ENCODE measurements around the gene SLC25A29.
"Not testable (repeated sequence)": the region's sequence is repeated elsewhere in the genome, so short reads cannot be mapped to it uniquely, and the experiment has no call there.

Gene SLC25A29

DNA sequence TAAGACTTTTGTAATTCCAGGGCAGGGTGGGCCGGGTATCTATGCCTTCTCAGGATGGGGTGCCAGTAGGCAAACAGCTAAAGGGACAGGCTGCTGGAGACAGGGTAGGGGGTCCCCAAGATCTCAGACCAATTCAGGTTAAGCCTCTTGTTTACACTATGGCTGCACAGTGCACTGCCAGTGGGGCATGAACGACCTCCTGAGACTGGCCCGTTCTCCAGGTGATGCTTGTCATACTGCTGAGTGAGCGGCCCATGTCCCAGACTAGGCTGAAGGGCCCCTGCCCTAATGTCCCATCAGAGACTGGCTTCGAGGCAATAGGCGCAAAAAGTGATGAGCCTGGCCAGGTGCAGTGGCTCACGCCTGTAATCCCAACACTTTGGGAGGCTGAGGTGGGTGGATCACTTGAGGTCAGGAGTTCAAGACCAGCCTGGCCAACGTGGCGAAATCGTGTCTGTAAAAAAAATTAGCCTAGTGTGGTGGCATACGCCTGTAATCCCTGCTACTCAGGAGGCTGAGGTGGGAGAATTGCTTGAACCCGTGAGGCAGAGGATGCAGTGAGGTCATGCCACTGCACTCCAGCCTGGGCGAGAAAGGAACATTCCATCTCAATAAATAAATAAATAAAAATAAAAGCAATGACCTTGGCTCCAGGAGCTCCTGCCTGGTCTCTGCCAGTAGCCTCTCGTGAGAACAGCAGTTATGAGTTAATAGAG is 12.6 kb downstream of the SLC25A29 start:
- no peak for DNase-seq (ENCODE audit: low spot score)

DNA sequence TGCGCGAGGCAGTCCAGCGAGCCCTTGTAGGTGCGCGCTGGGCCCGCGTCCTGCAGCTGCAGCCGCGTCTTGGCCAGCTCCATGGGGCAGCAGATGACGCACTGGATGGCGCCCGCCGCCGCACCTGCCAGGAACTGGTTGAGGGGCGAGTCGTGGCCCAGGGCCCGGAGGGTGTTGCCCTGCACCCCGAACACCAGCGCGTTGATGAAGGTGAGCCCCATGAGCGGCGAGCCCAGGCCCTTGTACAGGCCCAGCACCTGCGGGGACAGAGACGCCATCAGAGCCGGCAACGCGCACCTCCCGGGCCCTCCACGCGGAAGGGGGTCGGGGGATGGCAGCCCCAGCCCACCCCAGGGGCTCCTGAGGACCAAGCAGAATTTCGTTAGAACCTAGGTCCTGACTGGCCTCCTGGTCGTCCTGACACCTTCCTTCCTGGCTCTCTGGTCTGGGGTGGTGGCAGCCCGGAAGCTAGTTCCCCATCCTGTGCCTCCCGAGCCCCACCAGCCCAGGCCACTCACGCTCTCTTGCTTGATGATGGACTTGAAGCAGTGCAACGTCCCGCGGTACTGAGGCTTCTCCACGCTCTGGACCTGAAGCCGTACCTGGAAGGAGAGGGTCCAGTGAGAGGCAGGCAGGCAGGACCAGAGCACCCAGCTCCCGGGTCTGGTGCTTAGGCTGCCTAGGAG is 13.3 kb downstream of the SLC25A29 start:
- no peak for DNase-seq (ENCODE audit: low spot score)

DNA sequence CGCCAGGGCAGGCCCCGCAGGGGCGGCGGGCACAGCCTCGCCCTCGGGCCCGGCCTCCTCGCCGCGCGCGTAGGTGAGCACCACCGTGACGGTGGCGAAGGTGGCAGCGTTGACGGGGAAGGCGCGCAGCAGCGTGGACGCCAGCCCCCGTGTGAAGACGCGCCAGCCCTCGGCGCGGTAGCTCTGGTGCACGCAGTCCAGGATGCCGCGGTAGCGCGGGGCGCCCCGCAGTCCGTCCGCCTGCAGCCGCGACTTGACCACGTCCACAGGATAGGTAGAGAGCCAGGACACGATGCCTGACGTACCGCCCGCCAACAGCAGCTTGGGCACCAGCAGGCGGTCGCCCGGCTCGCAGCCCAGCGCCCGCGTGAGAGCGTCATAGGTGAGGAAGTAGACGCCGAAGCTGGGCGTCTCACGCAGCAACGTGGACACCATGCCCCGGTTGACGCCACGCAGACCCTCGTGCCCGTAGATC is 13.9 kb downstream of the SLC25A29 start:
- no peak for DNase-seq (ENCODE audit: low spot score)

DNA sequence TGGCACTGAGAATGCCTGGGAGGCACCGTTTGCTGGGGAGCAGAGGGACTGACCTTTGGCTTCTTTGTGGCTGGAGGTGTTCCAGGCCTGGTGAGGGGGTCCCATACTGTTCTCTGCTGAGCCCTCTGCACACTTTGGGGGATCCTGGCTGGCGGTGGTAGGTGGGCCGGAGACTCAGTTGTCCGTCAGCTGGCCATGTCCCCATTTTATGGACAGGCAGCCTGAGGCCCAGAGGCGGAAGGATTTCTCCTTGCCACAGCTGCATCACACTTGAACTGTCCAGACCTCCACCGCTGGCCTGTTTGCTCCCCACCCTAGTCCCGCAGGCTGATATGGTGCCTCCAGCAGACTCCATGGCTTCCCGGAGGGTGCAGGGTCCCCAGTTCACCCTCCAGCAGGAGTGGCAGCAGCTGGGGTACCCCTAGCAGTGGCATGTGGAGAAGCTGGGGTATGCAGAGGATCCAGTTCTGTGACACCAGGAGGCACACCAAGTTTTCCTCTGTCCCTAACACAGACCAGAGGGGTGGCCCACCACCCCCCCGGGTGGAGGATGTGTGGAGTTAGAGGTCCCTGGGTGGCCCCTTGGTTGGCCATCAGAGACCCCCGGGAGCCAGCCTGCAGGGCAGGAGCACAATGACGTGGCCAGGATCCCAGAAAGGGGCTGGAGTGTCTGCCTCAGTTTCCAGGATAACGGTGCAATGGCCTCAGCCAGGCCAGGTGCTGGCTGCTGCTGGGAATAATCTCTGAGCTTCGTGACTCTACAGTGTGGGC is 14.8 kb downstream of the SLC25A29 start:
- DNase-seq (ENCODE audit: low spot score): no peak

DNA sequence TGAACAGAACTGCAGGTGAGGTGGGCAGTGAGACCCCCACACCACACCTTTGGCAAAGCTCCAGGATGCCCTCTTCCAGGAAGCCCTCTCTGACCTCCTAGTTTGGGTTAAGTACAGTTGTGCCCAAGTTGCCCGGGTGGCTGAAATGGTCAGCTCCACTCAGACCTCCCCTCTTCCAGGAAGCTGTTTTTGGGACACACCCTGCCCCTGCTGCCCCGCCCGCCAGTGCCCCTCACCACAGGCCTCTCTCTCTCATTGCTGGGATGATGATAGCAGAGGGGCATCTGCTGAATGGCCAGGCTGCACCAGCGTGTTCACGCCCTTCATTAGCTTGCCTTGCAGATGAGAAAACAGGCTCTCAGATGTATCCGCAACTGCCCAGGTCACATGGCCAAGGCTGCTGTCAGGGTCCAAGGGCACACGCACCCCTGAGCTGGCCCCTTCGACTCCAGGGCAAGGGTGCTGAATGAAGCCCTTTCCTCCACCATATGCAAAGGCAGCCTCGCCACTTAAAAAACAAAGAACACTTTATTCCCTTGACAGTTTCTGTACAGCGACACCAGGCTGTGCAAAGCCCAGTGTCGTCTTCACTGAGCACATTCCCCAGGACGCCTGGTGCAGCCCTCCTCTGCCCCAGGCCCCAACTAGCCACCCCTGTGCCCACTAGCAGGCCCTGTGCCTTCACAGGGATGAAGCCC is 15.5 kb downstream of the SLC25A29 start:
- no peak for DNase-seq (ENCODE audit: low spot score)

DNA sequence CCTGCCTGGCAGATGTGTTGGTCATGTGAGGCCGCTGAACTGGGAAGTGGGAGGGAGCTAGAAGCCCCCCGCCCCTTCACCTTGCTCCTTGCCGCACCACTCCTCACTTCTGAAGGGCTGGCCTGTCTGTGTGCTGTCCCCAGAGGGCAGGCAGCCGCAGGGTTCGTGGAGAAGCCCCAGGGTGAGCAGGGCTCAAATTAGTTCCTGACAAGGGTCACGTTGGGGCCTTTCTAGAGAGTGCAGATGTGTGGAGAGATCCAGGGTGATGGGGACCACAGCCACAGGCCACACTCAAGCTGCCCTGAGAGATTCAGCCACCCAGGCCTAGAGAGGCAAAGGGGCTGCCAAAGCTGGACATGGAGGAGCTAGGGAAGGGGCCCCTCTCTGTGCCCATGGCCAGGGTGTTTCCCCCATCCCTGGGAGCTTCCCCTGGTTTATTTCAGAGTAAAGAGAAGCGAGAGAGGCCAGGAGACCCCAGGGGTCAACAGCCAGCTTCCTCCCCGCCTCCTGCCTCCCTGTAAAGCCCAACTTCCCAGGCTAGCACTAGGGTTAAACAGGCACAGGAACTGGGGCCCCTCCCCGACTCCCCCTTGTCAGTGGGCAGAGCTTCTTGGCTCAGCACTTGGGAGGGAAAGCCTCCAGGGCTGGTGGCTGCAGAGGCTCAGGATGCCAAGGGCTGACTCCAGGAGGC is 16.2 kb downstream of the SLC25A29 start:
- no peak for DNase-seq (ENCODE audit: low spot score)

DNA sequence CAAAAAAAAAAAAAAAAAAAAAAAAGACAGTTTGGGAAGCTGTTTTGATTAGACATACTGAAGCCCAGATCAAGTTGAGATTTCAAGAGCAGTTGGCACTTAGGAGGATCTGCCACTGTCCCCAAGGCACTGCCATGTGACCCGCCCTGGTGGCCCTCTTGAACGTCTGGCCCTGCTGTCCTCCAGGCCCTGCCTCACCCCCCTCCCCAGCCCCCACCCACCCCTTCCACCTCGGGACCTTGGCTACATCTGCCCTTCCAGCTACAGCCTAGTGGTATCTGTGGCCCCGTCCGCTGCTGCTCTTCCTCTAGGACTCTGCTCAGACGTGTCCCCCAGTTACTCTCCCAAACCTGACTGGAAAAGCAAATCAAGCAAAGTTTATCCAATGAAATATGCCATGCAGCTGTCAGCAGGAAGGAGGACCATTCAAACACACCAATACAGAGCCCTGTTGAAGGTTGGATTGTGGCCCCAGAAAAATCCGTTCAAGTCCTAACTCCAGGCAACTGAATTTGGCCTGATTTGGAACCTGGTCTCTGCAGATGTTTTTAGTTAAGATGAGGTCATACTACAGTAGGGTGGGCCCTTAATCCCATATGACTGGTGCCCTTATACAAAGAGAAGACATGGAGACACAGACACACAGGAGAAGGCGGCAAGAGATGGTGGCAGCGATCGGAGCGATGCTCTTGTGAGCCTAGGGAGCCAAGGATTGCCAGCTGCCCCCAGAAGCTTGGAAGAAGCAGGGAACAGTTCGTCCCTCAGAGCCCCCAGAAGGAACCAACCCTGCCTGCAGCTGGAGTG is 17.7 kb downstream of the SLC25A29 start:
- no peak for DNase-seq (ENCODE audit: low spot score)

DNA sequence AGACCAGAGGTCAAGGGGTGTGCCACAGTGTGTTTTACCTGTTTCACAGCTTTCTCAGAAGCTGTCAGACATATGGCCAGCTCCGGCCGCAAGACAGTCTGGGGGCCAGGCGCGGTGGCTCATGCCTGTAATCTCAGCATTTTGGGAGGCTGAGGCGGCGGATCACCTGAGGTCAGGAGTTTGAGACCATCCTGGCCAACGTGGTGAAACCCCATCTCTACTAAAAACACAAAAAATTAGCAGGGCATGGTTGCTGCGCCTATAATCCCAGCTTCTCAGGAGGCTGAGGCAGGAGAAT is 18.3 kb downstream of the SLC25A29 start:
- DNase-seq (ENCODE audit: low spot score): not testable (repeated sequence)

DNA sequence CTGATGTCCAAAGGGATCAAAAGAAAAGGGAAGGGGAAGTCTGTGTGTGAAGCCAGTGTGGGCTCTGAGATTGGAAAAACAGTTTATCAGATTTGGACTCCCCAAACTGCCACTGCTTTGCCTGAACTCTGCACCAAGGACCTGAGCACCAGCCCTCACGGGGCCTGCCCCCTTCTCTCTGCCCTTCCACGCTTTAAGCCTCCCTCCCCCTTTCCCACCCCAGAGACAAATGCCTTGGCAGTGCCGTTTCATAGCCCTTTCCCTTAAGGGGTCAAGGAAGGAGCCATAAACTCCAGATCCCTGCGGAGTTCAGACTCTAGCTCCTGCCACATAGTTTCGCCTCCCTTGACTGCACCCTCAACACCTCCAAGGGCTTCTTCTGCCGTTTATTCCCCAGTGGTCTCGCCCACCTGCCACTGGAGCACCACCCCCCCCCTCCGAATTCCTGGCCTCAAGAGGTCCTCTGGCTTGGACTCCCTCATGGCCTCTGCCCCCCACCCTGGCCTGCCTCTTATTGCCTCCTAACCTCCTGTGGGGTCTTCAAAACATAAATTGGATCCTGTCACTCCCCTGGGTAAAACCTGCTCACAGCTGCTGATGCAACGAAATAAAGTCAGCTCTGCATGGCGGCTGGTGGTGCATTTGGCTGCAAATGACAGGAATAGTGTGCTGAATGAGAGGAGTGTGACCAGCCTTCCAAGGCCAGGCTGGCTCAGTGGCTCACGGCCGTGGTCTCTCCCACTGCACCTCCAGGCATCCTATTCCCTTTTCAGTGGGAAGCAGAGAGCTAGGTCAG is 18.8 kb downstream of the SLC25A29 start:
- DNase-seq (ENCODE audit: low spot score): no peak

DNA sequence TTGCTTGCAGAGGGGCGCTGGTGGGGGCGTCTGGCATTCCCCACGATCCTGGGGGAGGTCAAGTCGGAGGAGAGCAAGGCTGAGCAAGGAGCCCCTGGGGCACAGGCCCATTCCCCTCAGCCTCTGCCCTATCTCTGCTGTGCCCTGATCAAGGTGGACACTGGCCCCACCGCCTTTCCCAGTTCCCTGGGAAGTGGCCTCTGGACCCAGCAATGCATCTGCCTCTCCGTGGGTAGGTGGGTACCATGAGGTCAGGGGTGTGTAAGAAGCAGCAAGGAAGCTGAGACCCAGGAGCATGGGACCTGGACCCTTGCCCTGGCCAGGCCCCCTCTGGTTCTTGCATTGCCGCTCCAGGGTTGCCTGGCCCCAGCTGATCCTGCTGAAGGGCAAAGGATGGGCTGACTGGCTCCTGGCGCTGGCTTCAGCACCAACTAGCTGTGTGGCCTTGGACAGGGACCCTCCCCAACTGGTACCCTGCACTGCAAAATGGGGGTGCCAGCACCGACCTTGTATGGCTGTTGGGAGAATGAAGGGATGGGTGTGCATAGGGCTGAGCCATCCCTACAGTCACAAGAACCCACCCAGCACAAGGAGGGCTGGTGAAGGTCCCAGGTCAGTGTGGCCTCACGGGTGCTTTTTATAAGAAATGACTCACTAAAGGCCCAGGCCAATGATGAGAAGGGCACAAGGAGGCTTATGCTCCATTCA is 19.6 kb downstream of the SLC25A29 start:
- no peak for DNase-seq (ENCODE audit: low spot score)

DNA sequence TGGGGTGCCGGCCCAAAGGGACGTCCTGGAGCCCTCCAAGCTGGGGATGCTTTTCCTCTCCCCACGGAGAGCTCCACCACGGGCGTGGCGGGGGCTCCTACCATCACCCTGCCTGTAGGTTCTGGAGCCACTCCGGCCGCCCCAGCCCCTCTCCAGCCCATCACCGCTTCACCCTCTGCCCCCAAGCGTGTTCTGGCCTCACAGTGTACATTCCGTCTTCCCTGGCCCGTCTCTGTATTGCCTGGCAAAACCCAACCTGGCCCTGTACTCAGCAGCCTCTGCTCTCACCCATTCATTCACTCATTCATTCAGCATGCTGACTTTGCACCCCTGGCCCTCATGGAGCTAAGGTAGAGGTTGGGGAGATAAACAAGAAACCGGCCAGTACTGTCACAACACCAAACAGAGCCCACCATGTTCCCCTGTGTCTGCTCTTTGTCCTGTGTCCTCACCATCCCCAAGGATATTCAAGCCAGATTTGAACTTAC is 20.3 kb downstream of the SLC25A29 start:
- DNase-seq (ENCODE audit: low spot score): no peak

DNA sequence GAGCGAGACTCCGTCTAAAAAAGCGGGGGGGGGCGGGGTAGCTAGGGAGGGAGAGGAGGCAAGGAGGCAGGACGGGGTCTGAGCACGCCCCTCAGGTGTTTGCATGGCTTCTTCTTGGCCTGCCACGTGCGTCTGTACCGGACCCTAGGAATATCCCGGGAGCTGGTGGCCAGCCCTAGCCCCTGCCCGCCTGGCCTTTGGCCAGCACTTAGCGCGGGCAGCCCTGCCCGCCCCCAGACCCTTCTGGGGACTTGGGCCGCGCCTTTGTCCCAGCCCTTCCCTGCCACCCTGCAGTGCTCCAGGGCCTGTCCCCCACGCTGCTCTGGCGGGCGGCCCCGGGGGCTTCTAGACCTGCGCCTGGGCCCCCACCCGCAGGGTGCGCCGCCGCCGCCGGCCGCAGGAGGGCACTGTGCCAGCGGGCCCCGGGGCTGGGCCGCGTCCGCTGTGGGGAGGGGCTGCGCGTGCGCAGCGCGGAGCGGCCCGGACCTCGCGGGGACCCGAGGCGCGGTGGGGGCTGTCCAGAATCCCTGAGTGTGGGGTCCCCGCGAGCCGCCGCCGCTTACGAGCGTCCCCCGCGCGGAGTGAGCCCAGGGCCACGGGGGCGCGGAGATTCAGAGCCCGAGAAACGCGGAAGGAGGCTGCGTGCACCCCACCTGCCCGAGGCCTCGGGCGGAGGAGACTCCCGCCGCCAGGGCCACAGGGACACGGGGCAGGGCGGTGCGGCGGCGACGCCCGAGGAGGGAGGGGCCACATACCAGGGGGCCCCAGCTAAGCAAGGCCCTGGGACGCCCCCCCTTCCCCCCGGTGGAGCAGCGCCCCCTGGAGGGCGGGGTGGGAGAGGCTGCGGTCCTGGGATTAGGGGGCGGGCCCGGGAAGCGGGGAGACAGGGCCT is 21.0 kb downstream of the SLC25A29 start:
- peak; percentile 64 for DNase-seq (ENCODE audit: low spot score)

DNA sequence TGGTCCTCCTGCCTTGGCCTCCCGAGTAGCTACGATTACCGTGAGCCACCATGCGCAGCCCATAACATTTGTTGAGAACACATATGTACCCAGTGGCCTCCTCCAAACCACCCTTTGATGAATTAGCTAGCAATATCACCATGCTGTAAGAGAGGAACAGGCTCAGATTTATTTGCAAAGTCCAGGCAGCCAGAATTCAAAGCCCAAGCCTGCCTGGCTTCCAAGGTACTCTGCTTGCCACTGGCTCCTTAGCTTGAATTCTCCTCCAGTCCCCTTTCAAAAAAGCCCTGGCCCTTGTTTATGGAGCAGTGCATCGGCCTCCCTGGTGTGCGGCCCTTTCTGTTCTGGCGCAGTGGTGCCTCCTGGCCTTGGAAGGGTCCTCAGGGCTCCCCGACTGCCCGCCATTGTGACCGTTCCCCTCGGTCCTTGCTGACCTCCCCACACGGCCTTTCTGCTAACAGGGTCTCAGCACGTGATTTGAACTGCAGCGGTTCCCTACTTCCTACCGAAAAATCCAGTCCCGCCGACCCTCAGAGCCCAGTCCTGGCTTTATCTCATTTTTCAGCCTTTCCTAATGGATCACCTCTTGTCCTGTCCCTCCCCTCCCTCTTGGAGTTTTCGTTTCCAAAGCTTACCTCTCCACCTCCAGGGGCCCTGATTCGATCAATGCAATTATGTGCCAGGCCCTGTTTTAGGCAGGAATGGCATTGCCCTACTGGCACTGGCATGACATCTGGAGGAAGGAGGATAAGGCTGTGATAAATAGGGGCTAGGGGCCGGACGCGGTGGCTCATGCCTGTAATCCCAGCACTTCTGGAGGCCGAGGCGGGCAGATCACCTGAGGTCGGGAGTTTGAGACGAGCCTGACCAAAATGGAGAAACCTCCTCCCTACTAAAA is 22.0 kb downstream of the SLC25A29 start:
- no peak for DNase-seq (ENCODE audit: low spot score)

DNA sequence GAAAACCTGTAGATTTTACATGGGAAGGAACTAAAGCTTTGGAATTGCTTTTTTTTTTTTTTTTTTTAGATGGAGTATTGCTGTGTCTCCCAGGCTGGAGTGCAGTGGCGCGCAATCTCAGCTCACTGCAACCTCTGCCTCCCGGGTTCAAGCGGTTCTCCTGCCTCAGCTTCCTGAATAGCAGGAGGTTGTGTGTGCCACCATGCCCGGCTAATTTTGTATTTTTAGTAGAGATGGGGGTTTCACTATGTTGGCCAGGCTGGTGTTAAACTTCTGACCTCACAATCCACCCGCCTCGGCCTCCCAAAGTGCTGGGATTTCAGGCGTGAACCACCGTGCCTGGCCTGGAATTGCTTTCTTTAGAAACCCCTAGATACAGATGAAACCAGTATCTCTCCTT is 22.8 kb downstream of the SLC25A29 start:
- not testable (repeated sequence) for DNase-seq (ENCODE audit: low spot score)

DNA sequence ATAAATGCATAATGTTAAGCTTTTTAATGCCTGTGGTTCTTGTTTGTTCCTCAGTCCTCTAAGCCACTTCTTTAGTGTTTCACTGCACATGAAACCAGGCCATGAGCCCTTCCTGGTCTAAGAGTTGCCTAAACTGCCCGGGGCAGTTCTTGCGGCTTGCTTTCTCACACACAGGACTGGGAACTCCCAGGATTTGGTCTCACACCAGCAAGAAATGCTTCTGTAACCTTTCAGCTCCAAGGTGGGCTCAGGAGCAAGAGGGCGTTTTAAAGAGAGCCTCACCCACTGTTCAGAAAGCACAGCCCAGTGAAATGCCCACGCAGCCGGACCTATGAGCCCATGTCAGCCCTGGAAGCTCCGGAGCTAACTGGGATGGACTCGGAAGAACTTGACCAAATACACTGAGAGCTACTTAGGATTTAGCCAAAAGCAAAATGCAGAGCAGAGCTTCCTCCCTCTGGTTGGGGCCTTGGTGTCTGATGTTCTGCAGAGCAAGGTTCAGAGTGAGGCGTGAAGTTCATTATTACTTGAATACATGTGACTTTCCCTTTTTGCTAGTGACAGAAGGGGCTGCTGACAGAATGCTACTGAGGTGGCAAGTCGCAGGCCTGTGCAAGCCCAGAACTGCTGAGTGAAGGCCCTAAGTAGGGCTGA is 23.4 kb downstream of the SLC25A29 start:
- DNase-seq (ENCODE audit: low spot score): no peak

DNA sequence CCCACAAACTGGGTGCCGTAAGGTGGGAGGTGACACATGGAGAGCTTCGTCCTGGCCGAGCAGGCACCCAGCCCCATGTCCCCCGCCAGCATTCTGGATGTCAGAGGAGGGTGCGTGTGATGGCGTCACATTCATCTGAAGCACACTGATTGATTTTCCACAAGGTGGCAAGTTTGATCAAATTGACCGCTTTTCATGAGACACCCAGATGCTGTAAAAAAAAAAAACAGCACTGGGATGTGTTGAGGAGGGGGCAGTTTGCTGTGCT is 24.2 kb downstream of the SLC25A29 start:
- no peak for DNase-seq (ENCODE audit: low spot score)

All from CD4-positive, alpha-beta T cell treated with Interleukin-6 at 100 ng/mL for 8 hours (primary cell).